SU-DHL-6 (cell line): ENCODE data around the gene SIRPA.

ENCODE experiments used
- EZH2phosphoT487 ChIP-seq: fragments of 200-600 bp; sonication (generic), shearing (Covaris generic); conservative IDR thresholded peaks from 2 replicates; pipeline ENCODE4 v1.6.1; 2018; ENCODE audit warnings: mild to moderate bottlenecking, antibody characterized with exemption, low read length, moderate library complexity, mixed read lengths
- TF ChIP-seq, protein P1 (sequence below): fragments of 200-600 bp; sonication (generic); IDR thresholded peaks from one replicate; pipeline ENCODE4 v1.5.1; 2017; ENCODE audit warnings: antibody characterized with exemption, mild to moderate bottlenecking, low read length, moderate library complexity; ENCODE audit not compliant: insufficient read depth, poor library complexity, severe bottlenecking

DNA sequence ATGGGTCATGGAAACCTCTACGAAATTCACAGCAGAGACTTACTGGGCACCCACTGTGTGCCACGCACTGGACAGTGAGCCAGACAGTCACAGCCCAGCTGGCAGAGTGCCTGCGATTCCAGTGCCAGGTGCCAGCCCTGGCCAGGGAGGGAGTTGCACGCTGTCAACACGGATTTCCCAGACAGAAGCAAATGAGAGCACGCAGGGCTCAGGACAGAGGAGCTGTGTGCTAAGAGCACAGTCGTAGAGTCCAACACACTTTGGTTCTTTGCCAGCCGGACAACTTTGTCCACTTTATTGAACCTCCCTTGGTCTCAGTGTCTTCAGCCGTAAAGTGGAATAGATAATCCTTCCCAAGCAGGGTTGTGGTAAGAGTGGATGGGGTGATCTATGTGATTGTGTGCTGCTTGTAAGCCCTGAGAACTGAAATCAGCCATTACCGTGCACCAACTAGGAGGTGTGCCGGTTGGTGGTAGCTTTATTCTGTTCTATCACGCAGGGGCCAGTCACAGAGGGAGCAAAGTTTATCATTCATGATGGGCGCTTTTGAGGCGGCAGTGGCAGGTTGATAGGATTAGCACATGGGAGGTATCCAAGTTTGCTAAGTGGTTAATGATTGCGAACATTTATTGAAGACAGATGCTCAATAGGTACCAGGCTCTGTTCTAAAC is 40.6 kb downstream of the SIRPA start:
- TF ChIP-seq, protein P1, sequence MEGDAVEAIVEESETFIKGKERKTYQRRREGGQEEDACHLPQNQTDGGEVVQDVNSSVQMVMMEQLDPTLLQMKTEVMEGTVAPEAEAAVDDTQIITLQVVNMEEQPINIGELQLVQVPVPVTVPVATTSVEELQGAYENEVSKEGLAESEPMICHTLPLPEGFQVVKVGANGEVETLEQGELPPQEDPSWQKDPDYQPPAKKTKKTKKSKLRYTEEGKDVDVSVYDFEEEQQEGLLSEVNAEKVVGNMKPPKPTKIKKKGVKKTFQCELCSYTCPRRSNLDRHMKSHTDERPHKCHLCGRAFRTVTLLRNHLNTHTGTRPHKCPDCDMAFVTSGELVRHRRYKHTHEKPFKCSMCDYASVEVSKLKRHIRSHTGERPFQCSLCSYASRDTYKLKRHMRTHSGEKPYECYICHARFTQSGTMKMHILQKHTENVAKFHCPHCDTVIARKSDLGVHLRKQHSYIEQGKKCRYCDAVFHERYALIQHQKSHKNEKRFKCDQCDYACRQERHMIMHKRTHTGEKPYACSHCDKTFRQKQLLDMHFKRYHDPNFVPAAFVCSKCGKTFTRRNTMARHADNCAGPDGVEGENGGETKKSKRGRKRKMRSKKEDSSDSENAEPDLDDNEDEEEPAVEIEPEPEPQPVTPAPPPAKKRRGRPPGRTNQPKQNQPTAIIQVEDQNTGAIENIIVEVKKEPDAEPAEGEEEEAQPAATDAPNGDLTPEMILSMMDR: no peak
- TF ChIP-seq EZH2phosphoT487: no peak
